Body of pancreas (tissue), 4 donors: Measurements from ENCODE around the gene SETD2.

Experiments used
- POLR2A ChIP-seq, 3 donors: fragments of 450-650 bp; IDR thresholded peaks; one replicate each; pipeline ENCODE4 v1.6.1; 2016; ENCODE audit warnings: antibody characterized with exemption in 3 of 3, mild to moderate bottlenecking in 2 of 3
- TF ChIP-seq, protein P1 (sequence below), 7 experiments: fragments of 450-650 bp in 4 of 7; fragments of 200-600 bp in 3 of 7; sonication (generic) in 3 of 7; IDR thresholded peaks; one replicate each; pipeline ENCODE4 v1.5.1; 2016 to 2019; ENCODE audit warnings: antibody characterized with exemption in 7 of 7

DNA sequence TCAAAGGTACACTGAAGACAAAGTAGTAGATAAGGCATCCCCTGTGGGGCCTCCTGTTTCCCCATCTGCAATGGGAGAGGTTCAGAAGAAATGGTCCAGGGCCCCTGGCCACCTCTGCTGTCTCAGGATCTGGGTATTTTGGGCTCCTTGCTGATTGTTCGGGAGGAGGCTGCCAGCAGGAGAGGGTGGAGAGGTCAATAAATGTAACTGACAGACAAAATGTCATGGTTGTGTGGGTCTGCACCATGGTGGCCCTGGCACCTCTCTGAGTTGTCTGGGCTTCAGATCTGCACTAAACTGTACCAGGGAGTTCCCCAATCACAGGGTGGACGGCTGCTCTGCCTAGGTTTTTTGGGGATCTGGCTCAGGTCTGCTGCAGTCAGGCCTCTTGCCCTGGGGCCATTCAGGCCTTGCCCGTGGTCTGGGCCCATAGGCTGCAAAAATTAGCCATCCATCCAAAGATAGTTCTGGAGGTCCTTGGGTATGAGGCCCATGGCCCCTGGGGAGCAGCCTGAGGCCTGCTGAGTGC lies 177.1 kb downstream of the SETD2 start:
- TF ChIP-seq, protein P1, sequence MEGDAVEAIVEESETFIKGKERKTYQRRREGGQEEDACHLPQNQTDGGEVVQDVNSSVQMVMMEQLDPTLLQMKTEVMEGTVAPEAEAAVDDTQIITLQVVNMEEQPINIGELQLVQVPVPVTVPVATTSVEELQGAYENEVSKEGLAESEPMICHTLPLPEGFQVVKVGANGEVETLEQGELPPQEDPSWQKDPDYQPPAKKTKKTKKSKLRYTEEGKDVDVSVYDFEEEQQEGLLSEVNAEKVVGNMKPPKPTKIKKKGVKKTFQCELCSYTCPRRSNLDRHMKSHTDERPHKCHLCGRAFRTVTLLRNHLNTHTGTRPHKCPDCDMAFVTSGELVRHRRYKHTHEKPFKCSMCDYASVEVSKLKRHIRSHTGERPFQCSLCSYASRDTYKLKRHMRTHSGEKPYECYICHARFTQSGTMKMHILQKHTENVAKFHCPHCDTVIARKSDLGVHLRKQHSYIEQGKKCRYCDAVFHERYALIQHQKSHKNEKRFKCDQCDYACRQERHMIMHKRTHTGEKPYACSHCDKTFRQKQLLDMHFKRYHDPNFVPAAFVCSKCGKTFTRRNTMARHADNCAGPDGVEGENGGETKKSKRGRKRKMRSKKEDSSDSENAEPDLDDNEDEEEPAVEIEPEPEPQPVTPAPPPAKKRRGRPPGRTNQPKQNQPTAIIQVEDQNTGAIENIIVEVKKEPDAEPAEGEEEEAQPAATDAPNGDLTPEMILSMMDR (IDR thresholded peaks at IDR 0.05) = no peak
- TF ChIP-seq POLR2A (IDR thresholded peaks at IDR 0.05) = no peak
